T-cell (primary cell): ENCODE measurements around the gene LRRFIP1. TPM values are rescaled to one million over a fixed set of nuclear protein-coding genes. Genes with fewer than 3 reads are reported as not detected.
A peak's percentile ranks its signal among the peaks of the same experiment; 100 is the strongest.

Experiments used
- ATAC-seq, 4 experiments: fragments of 200-7000 bp in 3 of 4; fragments of 150-1000 bp in 1 of 4; cut with Tn5 transposase; replicated peaks in 1 of 4; 1 replicate in 3 of 4; 2 replicates in 1 of 4; pipeline ENCODE4 v1.10.0; 2021; ENCODE audit warnings: moderate library complexity in 3 of 4, mild to moderate bottlenecking in 2 of 4, moderate number of reproducible peaks in 1 of 4
- CTCF ChIA-PET, 2 donors: fragments of 300-600 bp; sonication (Branson Sonifier 250); formaldehyde crosslinking; loops; one replicate each; lab custom pipeline; 2022; ENCODE audit warnings: antibody characterized with exemption in 2 of 2; lab: Charles Lee
- POLR2A ChIA-PET, 2 donors: fragments of 300-600 bp; sonication (Branson Sonifier 250); formaldehyde crosslinking; loops; one replicate each; lab custom pipeline; 2022; ENCODE audit warnings: antibody characterized with exemption in 2 of 2; lab: Charles Lee
- DNase-seq, 35 experiments: peaks; one replicate each; pipeline versions ENCODE4 v3.0.0 to v3.0.0-alpha.2; 2013 to 2023
- H3K27ac ChIP-seq: one replicate; pipeline ENCODE4 v1.5.1; 2013; ENCODE audit warnings: low read length
- H3K27me3 ChIP-seq, 2 experiments: replicated peaks in 1 of 2; 1 replicate in 1 of 2; 2 replicates in 1 of 2; pipeline versions ENCODE4 v1.6.1 to v1.7.0; 2013; ENCODE audit warnings: low read length in 1 of 2, mixed read lengths in 1 of 2; ENCODE audit not compliant: control insufficient read depth in 2 of 2, insufficient read depth in 2 of 2; ENCODE audit errors: extremely low read depth in 1 of 2
- H3K36me3 ChIP-seq, 2 donors: 1 replicate in 1 of 2; 2 replicates in 1 of 2; pipeline versions ENCODE4 v1.6.1 to v1.7.0; 2013; ENCODE audit warnings: low read length in 1 of 2; ENCODE audit not compliant: control insufficient read depth in 2 of 2, insufficient read depth in 1 of 2; ENCODE audit errors: extremely low read depth in 1 of 2
- H3K4me1 ChIP-seq, 2 experiments: 1 replicate in 1 of 2; 2 replicates in 1 of 2; pipeline versions ENCODE4 v1.6.1 to v1.7.0; 2013; ENCODE audit warnings: low read length in 2 of 2, mixed read lengths in 1 of 2; ENCODE audit not compliant: insufficient read depth in 2 of 2, control insufficient read depth in 1 of 2; ENCODE audit errors: extremely low read depth in 1 of 2
- H3K4me3 ChIP-seq, 2 donors: 1 replicate in 1 of 2; 2 replicates in 1 of 2; pipeline versions ENCODE4 v1.5.1 to v1.7.0; 2013; ENCODE audit warnings: mild to moderate bottlenecking in 2 of 2, low read length in 1 of 2, moderate library complexity in 1 of 2; ENCODE audit not compliant: control insufficient read depth in 1 of 2; ENCODE audit errors: extremely low read depth in 1 of 2
- H3K9me3 ChIP-seq: 2 replicates; pipeline ENCODE4 v1.7.0; 2013
- H3K27ac Mint-ChIP-seq, 2 donors: one replicate each; pipeline ENCODE4 v1.8.0; 2020 to 2021; ENCODE audit warnings: mild to moderate bottlenecking in 2 of 2, mixed read lengths in 2 of 2
- H3K27me3 Mint-ChIP-seq, 2 donors: one replicate each; pipeline ENCODE4 v1.8.0; 2021 to 2022; ENCODE audit warnings: mixed read lengths in 2 of 2
- H3K36me3 Mint-ChIP-seq: one replicate; pipeline ENCODE4 v1.8.0; 2021; ENCODE audit warnings: mixed read lengths
- H3K4me1 Mint-ChIP-seq, 3 donors: one replicate each; pipeline ENCODE4 v1.8.0; 2020 to 2022; ENCODE audit warnings: mixed read lengths in 3 of 3, mild to moderate bottlenecking in 1 of 3
- H3K4me3 Mint-ChIP-seq, 3 donors: one replicate each; pipeline ENCODE4 v1.8.0; 2020 to 2022; ENCODE audit warnings: mild to moderate bottlenecking in 3 of 3, mixed read lengths in 3 of 3, moderate library complexity in 3 of 3
- H3K9me3 Mint-ChIP-seq, 3 donors: one replicate each; pipeline ENCODE4 v1.8.0; 2020 to 2022; ENCODE audit warnings: mixed read lengths in 3 of 3
- WGBS: methylation state at CpG from one replicate; pipeline ENCODE4 v1.1.5; 2013; ENCODE audit warnings: missing lambda C conversion rate; ENCODE audit not compliant: insufficient coverage; 5-methylcytosine and 5-hydroxymethylcytosine counted together
- total RNA-seq, 35 experiments: library from RNA in 6 of 35; stranded (reverse) in 6 of 35; fragments of 120-200 nt in 1 of 35; gene quantifications; one replicate each; pipeline versions ENCODE4 v1.2.1 to v1.2.4 and lab custom pipeline; 2013 to 2026

The LRRFIP1 gene
- total RNA-seq, 5 donors from 2014 or later (not counting 1 experiment from before 2014, with no cell fraction given), result 105 to 170 (median 128) TPM

DNA sequence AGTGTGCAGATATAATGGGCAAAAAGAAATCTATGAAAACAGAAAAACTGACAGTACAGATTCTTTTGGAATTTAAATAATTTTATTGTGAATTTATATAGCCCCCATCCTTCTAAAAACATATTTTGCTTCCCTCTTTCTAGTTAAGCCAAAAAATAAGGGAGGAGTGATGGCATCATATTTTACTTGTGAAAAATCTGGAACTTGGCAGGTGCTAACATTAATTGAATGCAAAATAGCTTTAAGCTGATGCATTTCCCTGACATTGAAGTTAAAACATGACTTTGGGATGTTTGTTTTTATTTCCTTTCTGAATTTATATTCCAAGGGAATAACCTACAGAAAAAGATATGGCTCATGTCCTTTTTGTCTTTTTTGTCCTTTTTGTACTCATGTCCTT lies 88.6 kb downstream of the LRRFIP1 start:
- Histone ChIP-seq H3K27ac (no peak overlapping the region), H3K4me3 (no peak overlapping the region), H3K9me3 (no peaks in the 10 kb centered on the region), H3K36me3 (peaks cover 8 to 39% of the 10 kb centered on the region in 2 donors), H3K4me1 (peaks cover 2 to 22% of the 10 kb centered on the region in 2 experiments), H3K27me3 (no peaks in the 10 kb centered on the region)
- ChIA-PET CTCF (interaction anchor here in 1 of 2 donors (1.8 kb wide), 1 partner anchor 43 kb away, joined by 4 read pairs; no protein-coding TSS in a partner anchor), POLR2A (no interaction called here)
- Mint-ChIP-seq H3K4me3 (peak overlapping the region in 1 of 3 donors; percentile 35), H3K9me3 (no peaks in the 10 kb centered on the region), H3K4me1 (peaks cover 83 to 84% (median 84%) of the 10 kb centered on the region in 3 donors), H3K27ac (peak overlapping the region in 1 of 2 donors; percentile 37), H3K36me3 (peaks cover 33% of the 10 kb centered on the region), H3K27me3 (no peaks in the 10 kb centered on the region)
- no peak for DNase-seq
- ATAC-seq, result no peak

DNA sequence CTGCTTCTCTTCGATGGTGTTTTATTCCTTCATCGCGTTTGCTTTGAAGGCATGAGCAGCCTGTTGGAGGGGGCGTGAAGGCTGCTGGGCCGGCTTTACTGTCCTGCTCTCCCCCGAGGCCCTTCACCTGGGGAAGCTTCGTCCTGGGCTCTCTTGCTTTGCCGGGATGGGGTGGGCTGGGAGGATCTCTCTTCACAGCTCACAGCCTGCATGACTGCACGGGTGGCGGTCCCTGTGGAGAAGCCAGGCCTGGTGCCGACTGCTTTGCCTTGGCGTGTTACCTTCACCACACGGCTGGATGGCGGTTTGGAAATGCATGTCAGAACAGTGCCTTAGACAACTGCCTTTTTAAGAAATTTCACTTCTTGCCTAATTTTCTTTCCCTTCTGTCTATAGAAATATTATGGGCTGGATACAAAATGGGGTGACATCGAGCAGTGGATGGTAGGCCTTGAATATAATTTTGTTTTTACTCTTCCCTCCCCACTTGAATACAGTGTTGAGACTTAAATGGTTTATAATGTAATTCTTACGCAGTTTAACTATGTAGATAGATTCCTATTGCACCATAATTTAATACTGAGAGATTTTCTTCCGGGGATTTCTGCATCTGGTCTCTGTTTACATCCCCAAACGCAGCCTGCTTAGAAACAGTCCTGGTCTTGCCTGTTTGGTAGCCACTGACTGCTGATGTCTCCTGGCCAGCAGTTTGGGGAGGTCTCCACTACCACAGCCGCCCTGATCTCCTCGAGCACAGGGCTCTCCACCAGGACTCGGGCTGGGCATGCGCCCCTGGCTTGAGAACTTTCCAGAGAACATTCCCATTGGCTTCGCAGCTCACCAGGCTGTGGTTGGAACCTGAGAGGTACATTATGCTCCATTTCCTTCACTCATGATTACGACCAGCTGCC lies 90.2 kb downstream of the LRRFIP1 start:
- H3K36me3 ChIP-seq, result peaks cover 8 to 33% of the 10 kb centered on the region in 2 donors
- no peak overlapping the region for H3K4me3 Mint-ChIP-seq
- no peak overlapping the region for H3K27ac ChIP-seq
- CTCF ChIA-PET, result interaction anchor here (0.8 to 1.8 kb wide), 5 partner anchors 10 to 44 kb away, joined by 3 to 4 read pairs (median 3); no protein-coding TSS in a partner anchor
- H3K9me3 ChIP-seq, result no peaks in the 10 kb centered on the region
- no peak overlapping the region for H3K27ac Mint-ChIP-seq
- DNase-seq, result no peak
- no peaks in the 10 kb centered on the region for H3K27me3 Mint-ChIP-seq
- H3K4me1 ChIP-seq, result peaks cover 2 to 18% of the 10 kb centered on the region in 2 experiments
- POLR2A ChIA-PET, result interaction anchor here (0.6 to 0.9 kb wide), 3 partner anchors 12 to 32 kb away, joined by 6 to 10 read pairs (median 9); no protein-coding TSS in a partner anchor
- H3K4me1 Mint-ChIP-seq, result peaks cover 76 to 88% (median 83%) of the 10 kb centered on the region in 3 donors
- H3K36me3 Mint-ChIP-seq, result peaks cover 24% of the 10 kb centered on the region
- H3K4me3 ChIP-seq, result no peak overlapping the region
- no peaks in the 10 kb centered on the region for H3K9me3 Mint-ChIP-seq
- ATAC-seq, result no peak
- H3K27me3 ChIP-seq, result no peaks in the 10 kb centered on the region
- WGBS, result 95% methylated on average over 11 of the region's 24 CpGs

DNA sequence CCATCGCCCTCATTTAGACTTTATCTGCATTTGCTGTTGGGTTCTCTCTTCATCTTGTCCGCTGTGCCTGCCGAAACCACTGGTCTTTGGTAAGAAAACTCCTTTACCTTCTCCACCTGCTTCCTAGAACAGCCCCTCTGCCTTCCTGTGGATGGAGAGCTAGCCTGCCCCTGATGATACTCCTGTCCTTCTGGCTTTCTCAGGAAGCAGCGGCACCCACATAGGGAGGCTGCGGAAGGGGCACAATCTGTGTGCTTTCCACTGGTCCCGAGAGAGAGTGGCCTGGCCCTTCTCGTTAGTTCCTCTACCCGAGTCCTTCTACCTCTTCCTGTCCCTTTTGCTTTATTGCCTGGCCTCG lies 90.9 kb downstream of the LRRFIP1 start:
- peaks cover 21% of the 10 kb centered on the region for H3K36me3 Mint-ChIP-seq
- H3K36me3 ChIP-seq, result peaks cover 8 to 30% of the 10 kb centered on the region in 2 donors
- peaks cover 2 to 14% of the 10 kb centered on the region in 2 experiments for H3K4me1 ChIP-seq
- POLR2A ChIA-PET, result no interaction called here
- ATAC-seq (no peak), DNase-seq (no peak)
- no peaks in the 10 kb centered on the region for H3K9me3 ChIP-seq
- no peak overlapping the region for H3K4me3 Mint-ChIP-seq
- H3K27ac Mint-ChIP-seq, result peak overlapping the region in 1 of 2 donors; percentile 47
- H3K27me3 ChIP-seq, result no peaks in the 10 kb centered on the region
- no peaks in the 10 kb centered on the region for H3K27me3 Mint-ChIP-seq
- no peaks in the 10 kb centered on the region for H3K9me3 Mint-ChIP-seq
- CTCF ChIA-PET, result no interaction called here
- no peak overlapping the region for H3K27ac ChIP-seq
- peaks cover 71 to 85% (median 81%) of the 10 kb centered on the region in 3 donors for H3K4me1 Mint-ChIP-seq
- 97% methylated on average over 7 of the region's 9 CpGs for WGBS
- H3K4me3 ChIP-seq, result no peak overlapping the region

DNA sequence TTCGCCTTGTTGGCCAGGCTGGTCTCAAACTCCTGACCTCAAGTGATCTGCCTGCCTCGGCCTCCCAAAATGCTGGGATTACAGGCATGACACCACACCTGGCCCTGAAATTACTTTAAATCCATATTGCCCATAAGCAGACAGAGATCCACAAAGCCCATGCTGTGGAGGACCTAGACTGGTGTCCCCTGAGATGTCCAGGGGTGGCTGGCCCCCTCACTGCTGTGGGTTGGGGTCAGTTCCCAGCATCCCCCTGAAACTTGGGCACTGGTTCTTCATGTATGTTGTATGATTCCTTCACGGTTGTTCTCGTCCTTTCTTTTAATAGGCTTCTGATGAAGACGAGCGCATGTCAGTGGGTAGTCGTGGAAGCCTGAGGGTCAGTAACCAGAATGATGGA lies 93.1 kb downstream of the LRRFIP1 start:
- no peaks in the 10 kb centered on the region for H3K27me3 ChIP-seq
- Mint-ChIP-seq H3K4me1 (peaks cover 70 to 82% (median 80%) of the 10 kb centered on the region in 3 donors), H3K9me3 (no peaks in the 10 kb centered on the region), H3K36me3 (peaks cover 24% of the 10 kb centered on the region), H3K27me3 (no peaks in the 10 kb centered on the region), H3K4me3 (no peak overlapping the region), H3K27ac (peak overlapping the region in 1 of 2 donors; percentile 19)
- H3K9me3 ChIP-seq, result no peaks in the 10 kb centered on the region
- peaks cover 0 to 12% of the 10 kb centered on the region in 2 experiments for H3K4me1 ChIP-seq
- ChIA-PET CTCF (interaction anchor here in 1 of 2 donors (0.6 kb wide), 1 partner anchor 32 kb away, joined by 11 read pairs; no protein-coding TSS in a partner anchor), POLR2A (interaction anchor here in 1 of 2 donors (0.6 to 0.7 kb wide), 2 partner anchors 11 to 39 kb away, joined by 3 read pairs; no protein-coding TSS in a partner anchor)
- no peak overlapping the region for H3K4me3 ChIP-seq
- no peak for ATAC-seq
- H3K27ac ChIP-seq, result no peak overlapping the region
- no peak for DNase-seq
- WGBS, result 100% methylated on average over 1 of the region's 7 CpGs
- peaks cover 8 to 37% of the 10 kb centered on the region in 2 donors for H3K36me3 ChIP-seq

DNA sequence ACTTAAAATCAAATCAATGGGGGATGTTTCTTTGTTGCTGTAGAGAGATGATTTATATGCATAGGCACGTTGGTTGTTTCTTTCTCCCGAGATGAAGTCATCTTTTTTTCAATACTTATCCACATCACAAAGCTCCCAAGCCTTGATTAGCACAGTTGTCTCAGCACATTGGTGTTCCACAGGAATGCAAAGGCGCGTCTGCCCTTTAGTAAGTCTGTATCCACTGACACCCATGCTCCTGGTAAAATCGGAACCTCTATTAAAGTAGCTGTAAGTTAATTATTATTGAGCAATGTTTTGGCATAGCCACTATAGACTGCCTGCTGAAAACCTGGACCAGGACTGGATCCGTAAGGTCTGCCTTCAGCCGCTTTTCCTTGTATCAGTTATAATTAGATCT lies 93.6 kb downstream of the LRRFIP1 start:
- Mint-ChIP-seq H3K4me1 (peaks cover 67 to 81% (median 78%) of the 10 kb centered on the region in 3 donors), H3K9me3 (no peaks in the 10 kb centered on the region), H3K4me3 (no peak overlapping the region), H3K36me3 (peaks cover 26% of the 10 kb centered on the region), H3K27me3 (no peaks in the 10 kb centered on the region), H3K27ac (peak overlapping the region in 1 of 2 donors; percentile 18)
- ChIA-PET POLR2A (interaction anchor here in 1 of 2 donors (0.6 to 0.7 kb wide), 2 partner anchors 10 to 39 kb away, joined by 3 read pairs; no protein-coding TSS in a partner anchor), CTCF (no interaction called here)
- Histone ChIP-seq H3K27ac (no peak overlapping the region), H3K4me3 (no peak overlapping the region), H3K4me1 (peaks cover 0 to 9% of the 10 kb centered on the region in 2 experiments), H3K27me3 (no peaks in the 10 kb centered on the region), H3K9me3 (no peaks in the 10 kb centered on the region), H3K36me3 (peaks cover 8 to 38% of the 10 kb centered on the region in 2 donors)
- DNase-seq (no peak), ATAC-seq (no peak)
- WGBS, result no CpG with 5 or more reads among the region's 7 CpGs

DNA sequence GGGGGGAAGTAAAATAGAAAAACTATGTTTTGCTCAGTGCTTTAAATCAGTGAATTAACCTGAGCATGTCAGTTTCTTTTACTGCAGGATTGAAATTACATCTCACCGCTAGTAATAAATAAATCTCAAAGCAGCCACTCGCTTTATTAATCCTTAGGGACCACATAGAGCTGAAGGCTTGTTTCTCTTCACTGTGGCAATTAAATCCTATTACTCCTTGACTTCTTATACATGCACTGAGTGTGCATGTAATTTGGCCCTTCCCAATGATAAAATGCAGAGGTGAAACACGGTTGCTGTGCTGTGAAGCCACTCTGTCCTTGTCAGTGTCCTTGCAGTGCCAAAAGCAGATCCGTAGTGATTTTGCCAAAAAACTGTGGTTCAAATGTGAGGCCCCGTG lies 94.1 kb downstream of the LRRFIP1 start:
- WGBS, result 92% methylated on average over 5 of the region's 5 CpGs

More for the DNA sequence above, 94.1 kb downstream of the LRRFIP1 start:
- peaks cover 0 to 9% of the 10 kb centered on the region in 2 experiments for H3K4me1 ChIP-seq
- DNase-seq, result no peak
- peaks cover 65 to 79% (median 77%) of the 10 kb centered on the region in 3 donors for H3K4me1 Mint-ChIP-seq
- ChIA-PET POLR2A (no interaction called here), CTCF (no interaction called here)
- no peaks in the 10 kb centered on the region for H3K27me3 Mint-ChIP-seq
- H3K27ac Mint-ChIP-seq, result peak overlapping the region; percentile 29 to 58
- no peak overlapping the region for H3K4me3 ChIP-seq
- H3K36me3 ChIP-seq, result peaks cover 8 to 40% of the 10 kb centered on the region in 2 donors
- H3K4me3 Mint-ChIP-seq, result no peak overlapping the region
- H3K9me3 Mint-ChIP-seq, result no peaks in the 10 kb centered on the region
- peaks cover 26% of the 10 kb centered on the region for H3K36me3 Mint-ChIP-seq
- ATAC-seq, result no peak
- H3K27me3 ChIP-seq, result no peaks in the 10 kb centered on the region
- H3K27ac ChIP-seq, result no peak overlapping the region
- no peaks in the 10 kb centered on the region for H3K9me3 ChIP-seq
